Lower lobe of right lung (tissue), 2 donors: ENCODE measurements around the gene UGT1A5. TPM values are rescaled to one million over a fixed set of nuclear protein-coding genes. Genes with fewer than 3 reads are reported as not detected.

Experiments used
- ATAC-seq, 2 donors: fragments of 200-7000 bp; cut with Tn5 transposase; one replicate each; pipeline ENCODE4 v1.9.1; 2020 to 2022; ENCODE audit warnings: mild to moderate bottlenecking in 2 of 2, moderate library complexity in 2 of 2
- DNase-seq: peaks from one replicate; pipeline ENCODE4 v3.0.0-alpha.2; 2020
- H3K27ac ChIP-seq: fragments of 200-600 bp; one replicate; pipeline ENCODE4 v1.8.0; 2022
- H3K27me3 ChIP-seq: fragments of 200-600 bp; one replicate; pipeline ENCODE4 v1.8.0; 2022; ENCODE audit warnings: low read depth
- H3K36me3 ChIP-seq: fragments of 200-600 bp; one replicate; pipeline ENCODE4 v1.8.0; 2022; ENCODE audit warnings: mild to moderate bottlenecking
- H3K4me1 ChIP-seq: fragments of 200-600 bp; one replicate; pipeline ENCODE4 v1.8.0; 2022
- H3K4me3 ChIP-seq: fragments of 200-600 bp; one replicate; pipeline ENCODE4 v1.8.0; 2022; ENCODE audit warnings: mild to moderate bottlenecking
- H3K9me3 ChIP-seq: fragments of 200-600 bp; one replicate; pipeline ENCODE4 v1.8.0; 2022
- CTCF ChIP-seq: fragments of 200-600 bp; IDR thresholded peaks from one replicate; pipeline ENCODE4 v1.8.0; 2022; ENCODE audit warnings: antibody characterized with exemption, mild to moderate bottlenecking
- intact Hi-C: fragments of 100-400 bp; cut with DNase I; formaldehyde crosslinking; loops from one replicate; pipeline ENCODE4 v1.11.0; 2022
- total RNA-seq: library from RNA; stranded (reverse); fragmentation: NEBNext Ultra II Directional; extraction: Animal tissue kit (Norgen Biotek cat#: 25700); gene quantifications from one replicate; pipeline ENCODE4 v1.2.1, GENCODE V29; 2021
- donor health status: DM: no; HTN: yes; CAD: no; lungs with severe emphysema.

Gene UGT1A5
- total RNA-seq, 1 donor from 2014 or later, result 0.27 TPM

- Histone ChIP-seq H3K36me3 (no peaks in the 10 kb centered on the region), H3K4me3 (no peak overlapping the region), H3K9me3 (no peaks in the 10 kb centered on the region), H3K27me3 (no peaks in the 10 kb centered on the region), H3K27ac (no peak overlapping the region), H3K4me1 (no peaks in the 10 kb centered on the region)
- DNase-seq, result no peak
- TF ChIP-seq CTCF, result no peak
- intact Hi-C loops, result no loop called here
- ATAC-seq, result peak in 1 of 2 donors; percentile 23
These were observed 67.0 kb downstream of the UGT1A5 start for GRCh38 chr2:233779722-233780121.

GRCh38 chr2:233780771-233781170, 68.1 kb downstream of the UGT1A5 start:
- no peaks in the 10 kb centered on the region for H3K27me3 ChIP-seq
- H3K27ac ChIP-seq, result no peak overlapping the region
- H3K4me1 ChIP-seq, result no peaks in the 10 kb centered on the region
- intact Hi-C loops, result no loop called here
- no peaks in the 10 kb centered on the region for H3K36me3 ChIP-seq
- no peak for DNase-seq
- no peak for ATAC-seq
- no peaks in the 10 kb centered on the region for H3K9me3 ChIP-seq
- H3K4me3 ChIP-seq, result no peak overlapping the region
- no peak for TF ChIP-seq CTCF

- no peak overlapping the region for H3K4me3 ChIP-seq
- no peaks in the 10 kb centered on the region for H3K27me3 ChIP-seq
- ATAC-seq (no peak), DNase-seq (no peak)
- no peaks in the 10 kb centered on the region for H3K36me3 ChIP-seq
- intact Hi-C loops, result no loop called here
- H3K4me1 ChIP-seq, result no peaks in the 10 kb centered on the region
- no peak for TF ChIP-seq CTCF
- no peak overlapping the region for H3K27ac ChIP-seq
- no peaks in the 10 kb centered on the region for H3K9me3 ChIP-seq
These were observed 76.8 kb downstream of the UGT1A5 start for GRCh38 chr2:233789554-233789953.

- no peaks in the 10 kb centered on the region for H3K4me1 ChIP-seq
- H3K27me3 ChIP-seq, result no peaks in the 10 kb centered on the region
- H3K27ac ChIP-seq, result no peak overlapping the region
- H3K9me3 ChIP-seq, result no peaks in the 10 kb centered on the region
- H3K36me3 ChIP-seq, result no peaks in the 10 kb centered on the region
- no peak for DNase-seq
- no peak overlapping the region for H3K4me3 ChIP-seq
- TF ChIP-seq CTCF, result no peak
- no peak for ATAC-seq
- intact Hi-C loops, result no loop called here
These were observed 78.6 kb downstream of the UGT1A5 start for GRCh38 chr2:233791151-233791882.

GRCh38 chr2:233791883-233792329, 79.2 kb downstream of the UGT1A5 start:
- intact Hi-C loops, result no loop called here
- no peak for TF ChIP-seq CTCF
- no peaks in the 10 kb centered on the region for H3K4me1 ChIP-seq
- H3K36me3 ChIP-seq, result no peaks in the 10 kb centered on the region
- no peak for DNase-seq
- no peak for ATAC-seq
- H3K4me3 ChIP-seq, result no peak overlapping the region
- H3K27me3 ChIP-seq, result no peaks in the 10 kb centered on the region
- H3K9me3 ChIP-seq, result no peaks in the 10 kb centered on the region
- H3K27ac ChIP-seq, result no peak overlapping the region
